WTC11 (cell line): ENCODE measurements around the gene AP5B1. TPM values are rescaled to one million over a fixed set of nuclear protein-coding genes. Genes with fewer than 3 reads are reported as not detected.

Source experiments
- ATAC-seq: fragments of 200-7000 bp; cut with Tn5 transposase; 2 replicates; pipeline ENCODE4 v1.10.0; 2021; ENCODE audit warnings: mild to moderate bottlenecking, moderate library complexity
- CTCF ChIA-PET: fragments of 300-600 bp; sonication (Branson Sonifier 250); formaldehyde crosslinking; loops from one replicate; lab custom pipeline; 2021; ENCODE audit warnings: antibody characterized with exemption; lab: Charles Lee
- POLR2A ChIA-PET: fragments of 350-600 bp; sonication (Branson Sonifier 250); formaldehyde crosslinking; loops from one replicate; lab custom pipeline; 2021; ENCODE audit warnings: antibody characterized with exemption; lab: Charles Lee
- DNase-seq: peaks from one replicate; pipeline ENCODE4 v3.0.0; 2021; ENCODE audit warnings: low spot score
- H3K27ac Mint-ChIP-seq: 2 replicates; pipeline ENCODE4 v1.8.0; 2021; ENCODE audit warnings: mixed read lengths
- H3K27me3 Mint-ChIP-seq: 2 replicates; pipeline ENCODE4 v1.8.0; 2021; ENCODE audit warnings: low read depth, mild to moderate bottlenecking, moderate library complexity, mixed read lengths
- H3K36me3 Mint-ChIP-seq: 2 replicates; pipeline ENCODE4 v1.8.0; 2021; ENCODE audit warnings: mixed read lengths
- H3K4me1 Mint-ChIP-seq: 2 replicates; pipeline ENCODE4 v1.8.0; 2022; ENCODE audit warnings: mixed read lengths
- H3K4me3 Mint-ChIP-seq: 2 replicates; pipeline ENCODE4 v1.8.0; 2021; ENCODE audit warnings: mild to moderate bottlenecking, moderate library complexity, mixed read lengths
- H3K9me3 Mint-ChIP-seq: 2 replicates; pipeline ENCODE4 v1.8.0; 2021; ENCODE audit warnings: mixed read lengths
- AR ChIP-seq: fragments of 250-450 bp; sonication (Bioruptor Pico); IDR thresholded peaks from 2 replicates; pipeline ENCODE4 v1.9.0; 2021; ENCODE audit warnings: mild to moderate bottlenecking
- ATF1 ChIP-seq: sonication (generic); formaldehyde crosslinking; IDR thresholded peaks from 2 replicates; pipeline ENCODE4 v1.8.1; 2023; ENCODE audit warnings: mild to moderate bottlenecking, moderate library complexity, missing genetic modification reagents
- EMX1 ChIP-seq: fragments of 250-450 bp; sonication (Bioruptor Pico); IDR thresholded peaks from 2 replicates; pipeline ENCODE4 v1.8.0; 2021; ENCODE audit warnings: mild to moderate bottlenecking
- FOXP4 ChIP-seq: sonication (generic); formaldehyde crosslinking; IDR thresholded peaks from 2 replicates; pipeline ENCODE4 v1.8.0; 2022; ENCODE audit warnings: mild to moderate bottlenecking, missing genetic modification reagents
- GABPB1 ChIP-seq: sonication (generic); formaldehyde crosslinking; IDR thresholded peaks from 2 replicates; pipeline ENCODE4 v1.8.1; 2023; ENCODE audit warnings: mild to moderate bottlenecking, missing genetic modification reagents
- HMGXB4 ChIP-seq: sonication (generic); formaldehyde crosslinking; IDR thresholded peaks from 2 replicates; pipeline ENCODE4 v1.8.1; 2023; ENCODE audit warnings: mild to moderate bottlenecking, moderate library complexity, missing genetic modification reagents
- SP1 ChIP-seq: sonication (generic); formaldehyde crosslinking; conservative IDR thresholded peaks from 2 replicates; pipeline ENCODE4 v1.8.1; 2022; ENCODE audit warnings: missing genetic modification reagents
- USF2 ChIP-seq: sonication (generic); formaldehyde crosslinking; IDR thresholded peaks from 2 replicates; pipeline ENCODE4 v1.8.1; 2023; ENCODE audit warnings: mild to moderate bottlenecking, missing genetic modification reagents, moderate library complexity
- ZNF263 ChIP-seq: sonication (generic); formaldehyde crosslinking; IDR thresholded peaks from 2 replicates; pipeline ENCODE4 v1.8.1; 2022; ENCODE audit warnings: low read depth, mild to moderate bottlenecking, moderate library complexity, missing genetic modification reagents
- ZNF281 ChIP-seq: sonication (generic); formaldehyde crosslinking; IDR thresholded peaks from 2 replicates; pipeline ENCODE4 v1.8.0; 2023; ENCODE audit warnings: mild to moderate bottlenecking, missing genetic modification reagents
- ZNF317 ChIP-seq: sonication (generic); formaldehyde crosslinking; IDR thresholded peaks from 2 replicates; pipeline ENCODE4 v1.8.1; 2023; ENCODE audit warnings: low read depth, mild to moderate bottlenecking, moderate library complexity, missing genetic modification reagents, borderline replicate concordance
- ZNF532 ChIP-seq: fragments of 250-450 bp; sonication (Bioruptor Pico); IDR thresholded peaks from 2 replicates; pipeline ENCODE4 v1.9.0; 2021; ENCODE audit warnings: mild to moderate bottlenecking, borderline replicate concordance
- ZNF671 ChIP-seq: fragments of 250-450 bp; sonication (Bioruptor Pico); IDR thresholded peaks from 2 replicates; pipeline ENCODE4 v1.8.0; 2021; ENCODE audit warnings: mild to moderate bottlenecking
- total RNA-seq: library from RNA; stranded (reverse); gene quantifications from 3 replicates; pipeline ENCODE4 v1.2.3, GENCODE V29; 2021

The AP5B1 gene
- total RNA-seq, 1 experiment from 2014 or later = 17.2 TPM

- no peak for TF ChIP-seq ZNF532 (CRISPR knock-in tag)
- no peak for TF ChIP-seq FOXP4 (CRISPR knock-in tag)
Measured at GRCh38 chr11:65788821-65789220, 8.0 kb upstream of the AP5B1 start (continued).

- Mint-ChIP-seq H3K27me3 (peaks cover 52% of the 10 kb centered on the region), H3K36me3 (no peaks in the 10 kb centered on the region), H3K9me3 (no peaks in the 10 kb centered on the region), H3K27ac (peak overlapping the region; percentile 98), H3K4me1 (peaks cover 53% of the 10 kb centered on the region), H3K4me3 (peak overlapping the region; percentile 91)
- peak; percentile 77 for DNase-seq
- CTCF ChIA-PET = interaction anchor here (0.7 to 8.5 kb wide), 12 partner anchors 8 to 104 kb away, joined by 3 to 151 read pairs (median 4); partner anchors contain the start of genes AP5B1, FIBP, MUS81 and RNASEH2C
- TF ChIP-seq HMGXB4 (CRISPR knock-in tag) (0 out of 2 replicates have a peak, but pooled peaks have one; percentile 4), ZNF317 (CRISPR knock-in tag) (peak; percentile 68; the same call in 1 of the 2 replicates), ZNF281 (CRISPR knock-in tag) (peak; percentile 73; the same call in 1 of the 2 replicates), SP1 (peak; percentile 60), USF2 (CRISPR knock-in tag) (peak; percentile 24; the same call in 1 of the 2 replicates), GABPB1 (CRISPR knock-in tag) (no peak), ZNF671 (CRISPR knock-in tag) (no peak), AR (CRISPR knock-in tag) (no peak), EMX1 (CRISPR knock-in tag) (no peak), ATF1 (CRISPR knock-in tag) (no peak), ZNF263 (no peak)
- peak; percentile 62 for ATAC-seq
- POLR2A ChIA-PET = interaction anchor here (1.8 to 2.1 kb wide), 2 partner anchors 8 to 72 kb away, joined by 6 read pairs; partner anchors contain the start of gene MUS81
Measured at GRCh38 chr11:65787649-65788622, 7.2 kb upstream of the AP5B1 start.
